Neural progenitor cell (in vitro differentiated cells): ENCODE results near the gene RAD52.

Source experiments
- CTCF ChIP-seq: fragments of 200-600 bp; sonication (generic); IDR thresholded peaks from 2 replicates; pipeline ENCODE4 v1.5.1; 2017; ENCODE audit warnings: antibody characterized with exemption, mild to moderate bottlenecking
- EZH2 ChIP-seq: fragments of 200-600 bp; sonication (generic); IDR thresholded peaks from 2 replicates; pipeline ENCODE4 v1.6.1; 2017; ENCODE audit warnings: antibody characterized with exemption, mild to moderate bottlenecking, moderate library complexity

- no peak for TF ChIP-seq CTCF
- no peak for TF ChIP-seq EZH2
Observed at GRCh38 chr12:948238-948637, 1.3 kb downstream of the RAD52 start.
